ENCODE results near the gene EIF5AL1.

- no peak for TF ChIP-seq POLR2A (IDR thresholded peaks at IDR 0.05)
- no peak for TF ChIP-seq CTCF (IDR thresholded peaks at IDR 0.05)
- TF ChIP-seq EP300 (IDR thresholded peaks at IDR 0.05): no peak
Measured at GRCh38 chr10:79561257-79561656, 48.9 kb downstream of the EIF5AL1 start.

All from suprapubic skin (tissue), 3 donors.